ENCODE results near the gene ATP6V0C. TPM values are rescaled to one million over a fixed set of nuclear protein-coding genes. Genes with fewer than 3 reads are reported as not detected.
"Not testable (repeated sequence)": the region's sequence is repeated elsewhere in the genome, so short reads cannot be mapped to it uniquely, and the experiment has no call there.

The ATP6V0C gene
- total RNA-seq, 1 experiment from 2014 or later: 176 TPM

DNA sequence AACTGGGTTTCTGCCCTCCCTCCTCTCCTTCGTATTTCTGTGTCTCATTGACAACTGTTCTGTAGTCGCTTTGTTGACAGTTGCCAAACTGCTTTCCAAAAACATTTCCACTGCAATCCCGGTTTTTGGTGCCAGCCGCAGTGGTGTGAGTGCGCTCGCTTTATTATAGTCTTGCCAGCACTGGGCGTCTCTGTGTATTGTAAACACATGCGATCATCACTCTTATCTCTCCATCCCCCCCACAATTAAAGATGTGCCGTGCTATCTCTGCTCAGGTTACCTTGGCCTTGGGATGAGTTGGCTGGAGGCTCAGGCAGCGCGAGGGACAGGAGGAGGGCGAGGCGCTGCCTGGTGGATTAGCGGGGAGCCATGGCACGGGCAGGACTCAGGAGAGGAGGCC, 43.4 kb downstream of the ATP6V0C start:
- not testable (repeated sequence) for H2BK5ac ChIP-seq (ENCODE audit: insufficient read length, low read length); H3K23ac ChIP-seq (ENCODE audit: insufficient read length, low read depth, low read length); H2BK12ac ChIP-seq (ENCODE audit: insufficient read length, low read depth, low read length); H3T11ph ChIP-seq (ENCODE audit: low read length); H2BK20ac ChIP-seq (ENCODE audit: low read depth, low read length, poor library complexity, severe bottlenecking); H3K27me3 ChIP-seq (ENCODE audit: insufficient read depth, low read length); H3K23me2 ChIP-seq (ENCODE audit: insufficient read length, low read depth, low read length, poor library complexity, severe bottlenecking); H3K27me3 Mint-ChIP-seq (ENCODE audit: low read depth); H4K8ac ChIP-seq (replicated peaks; ENCODE audit: insufficient read length, low read depth, low read length); H3K18ac ChIP-seq (ENCODE audit: insufficient read length, low read depth, low read length); H3K4me2 ChIP-seq (ENCODE audit: insufficient read depth, insufficient read length, low read length); H3K9me3 ChIP-seq (ENCODE audit: control insufficient read depth, low read depth, low read length); H2AK5ac ChIP-seq (ENCODE audit: insufficient read length, low read length); H4K5ac ChIP-seq (ENCODE audit: insufficient read length, low read depth, low read length); H3K4me1 ChIP-seq (ENCODE audit: insufficient read depth, low read length); H3K14ac ChIP-seq (ENCODE audit: insufficient read depth, low read length); H3K9me3 Mint-ChIP-seq; H3K27ac Mint-ChIP-seq; H3K4ac ChIP-seq (ENCODE audit: low read depth, low read length); H2BK15ac ChIP-seq (ENCODE audit: low read depth, low read length); H2AFZ ChIP-seq (ENCODE audit: low read length); H3K9ac ChIP-seq (ENCODE audit: extremely low read depth, insufficient read length, low read length); H2BK120ac ChIP-seq (ENCODE audit: low read depth, low read length, poor library complexity, severe bottlenecking); H3K79me2 ChIP-seq (ENCODE audit: insufficient read depth, low read length); H4K91ac ChIP-seq (ENCODE audit: insufficient read length, low read depth, low read length); H4K20me1 ChIP-seq (ENCODE audit: control insufficient read depth, insufficient read depth, insufficient read length); H3K79me1 ChIP-seq (ENCODE audit: insufficient read depth, low read depth, low read length, poor library complexity, severe bottlenecking); H3K56ac ChIP-seq (ENCODE audit: insufficient read length, low read depth, low read length); H3K4me3 Mint-ChIP-seq; DNase-seq; H3K4me1 Mint-ChIP-seq; H3K36me3 Mint-ChIP-seq (ENCODE audit: insufficient read depth in 1 of 3, low read depth in 3 of 3); H3K27ac ChIP-seq (ENCODE audit: insufficient read length, low read depth, low read length)
- no CpG with 5 or more reads among the region's 15 CpGs for whole genome bisulfite sequencing (ENCODE audit: extremely low coverage, insufficient read length, low lambda C conversion rate)

DNA sequence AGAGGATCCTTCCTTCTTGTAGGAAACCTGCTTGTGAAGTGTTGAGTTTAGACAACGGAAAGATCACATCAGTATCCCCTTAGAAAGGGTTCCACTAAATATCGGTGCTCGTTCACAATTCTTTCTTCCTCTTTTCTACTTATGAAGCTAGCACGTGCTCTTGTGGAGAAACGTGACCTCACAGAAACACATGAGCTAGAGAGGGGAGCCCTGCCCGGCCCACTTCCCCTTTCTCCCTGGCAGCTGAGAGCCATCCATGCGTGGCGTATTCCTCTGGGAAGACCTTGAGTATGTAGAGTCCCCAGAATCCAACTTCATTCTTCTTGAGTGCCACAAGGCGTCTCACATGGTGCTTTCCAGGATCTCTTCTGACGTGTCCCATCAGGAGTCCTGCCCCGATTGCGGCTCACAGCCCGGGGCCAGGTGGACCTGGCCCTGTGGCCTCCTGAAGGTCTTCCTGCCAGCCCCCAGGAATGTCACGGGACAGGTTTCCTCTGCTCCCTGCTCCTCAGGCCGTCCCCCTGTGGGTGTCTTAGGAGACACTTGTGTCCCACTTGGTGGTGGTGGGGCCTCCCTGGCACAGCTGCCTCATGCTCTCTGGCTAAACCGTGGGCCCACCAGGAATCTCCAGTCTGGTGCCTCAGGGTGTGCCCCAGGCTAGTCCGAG, 46.5 kb downstream of the ATP6V0C start:
- H2BK120ac ChIP-seq (ENCODE audit: low read depth, low read length, poor library complexity, severe bottlenecking); H2BK5ac ChIP-seq (ENCODE audit: insufficient read length, low read length): not testable (repeated sequence)

More for the DNA sequence above, 46.5 kb downstream of the ATP6V0C start:
- H3K4me1 ChIP-seq (ENCODE audit: insufficient read depth, low read length); H3K4me1 Mint-ChIP-seq; H3K23ac ChIP-seq (ENCODE audit: insufficient read length, low read depth, low read length); H3K23me2 ChIP-seq (ENCODE audit: insufficient read length, low read depth, low read length, poor library complexity, severe bottlenecking); H3K4me2 ChIP-seq (ENCODE audit: insufficient read depth, insufficient read length, low read length); H3K56ac ChIP-seq (ENCODE audit: insufficient read length, low read depth, low read length); H3K79me1 ChIP-seq (ENCODE audit: insufficient read depth, low read depth, low read length, poor library complexity, severe bottlenecking); H2AK5ac ChIP-seq (ENCODE audit: insufficient read length, low read length); H3K18ac ChIP-seq (ENCODE audit: insufficient read length, low read depth, low read length); DNase-seq; H3K9me3 ChIP-seq (ENCODE audit: control insufficient read depth, low read depth, low read length); H3K27me3 Mint-ChIP-seq (ENCODE audit: low read depth); H3K4ac ChIP-seq (ENCODE audit: low read depth, low read length); H4K20me1 ChIP-seq (ENCODE audit: control insufficient read depth, insufficient read depth, insufficient read length); H2AFZ ChIP-seq (ENCODE audit: low read length); H3K27ac Mint-ChIP-seq; H3K27ac ChIP-seq (ENCODE audit: insufficient read length, low read depth, low read length); H3K4me3 Mint-ChIP-seq; H4K5ac ChIP-seq (ENCODE audit: insufficient read length, low read depth, low read length); H3K36me3 Mint-ChIP-seq (ENCODE audit: insufficient read depth in 1 of 3, low read depth in 3 of 3); H2BK15ac ChIP-seq (ENCODE audit: low read depth, low read length); H3K14ac ChIP-seq (ENCODE audit: insufficient read depth, low read length); H3K9ac ChIP-seq (ENCODE audit: extremely low read depth, insufficient read length, low read length); H3K9me3 Mint-ChIP-seq; H2BK12ac ChIP-seq (ENCODE audit: insufficient read length, low read depth, low read length); H3K27me3 ChIP-seq (ENCODE audit: insufficient read depth, low read length); H2BK20ac ChIP-seq (ENCODE audit: low read depth, low read length, poor library complexity, severe bottlenecking); H3T11ph ChIP-seq (ENCODE audit: low read length); H4K91ac ChIP-seq (ENCODE audit: insufficient read length, low read depth, low read length); H3K79me2 ChIP-seq (ENCODE audit: insufficient read depth, low read length); H4K8ac ChIP-seq (replicated peaks; ENCODE audit: insufficient read length, low read depth, low read length): not testable (repeated sequence)
- WGBS (ENCODE audit: extremely low coverage, insufficient read length, low lambda C conversion rate): no CpG with 5 or more reads among the region's 17 CpGs
